ENCODE measurements around the gene AQP7.
"Not testable (repeated sequence)": the region's sequence is repeated elsewhere in the genome, so short reads cannot be mapped to it uniquely, and the experiment has no call there.

The AQP7 gene

DNA sequence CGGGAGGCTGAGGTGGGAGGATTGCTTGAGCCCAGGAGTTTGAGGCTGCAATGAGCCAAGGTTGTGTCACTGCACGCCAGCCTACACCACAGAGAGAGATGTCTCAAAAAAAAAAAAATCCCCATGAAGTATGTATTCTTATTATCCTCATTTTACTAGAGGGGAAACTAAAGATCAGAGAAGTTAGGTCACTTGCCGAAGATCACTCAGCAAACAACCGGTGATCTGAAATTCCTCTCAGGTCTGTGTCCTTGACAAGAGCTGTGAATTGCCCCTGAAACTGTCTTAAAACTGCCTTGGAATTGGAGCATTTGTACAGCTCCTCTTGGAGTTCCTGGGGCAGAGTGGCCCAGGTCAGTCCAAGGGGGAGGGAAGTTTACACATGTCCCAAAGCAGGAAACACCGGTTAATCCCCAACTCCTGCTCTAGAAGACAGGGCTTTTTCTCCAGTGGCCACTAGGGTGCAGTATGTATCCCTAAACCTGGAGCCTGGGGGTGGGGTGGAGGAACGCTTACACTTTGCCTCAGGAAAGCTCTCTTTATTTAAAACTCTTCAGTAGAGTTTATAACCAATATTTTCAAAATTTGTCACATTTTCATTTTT, 27.6 kb downstream of the AQP7 start:
- peak; percentile 79 for DNase-seq (ENCODE audit: low read depth)

DNA sequence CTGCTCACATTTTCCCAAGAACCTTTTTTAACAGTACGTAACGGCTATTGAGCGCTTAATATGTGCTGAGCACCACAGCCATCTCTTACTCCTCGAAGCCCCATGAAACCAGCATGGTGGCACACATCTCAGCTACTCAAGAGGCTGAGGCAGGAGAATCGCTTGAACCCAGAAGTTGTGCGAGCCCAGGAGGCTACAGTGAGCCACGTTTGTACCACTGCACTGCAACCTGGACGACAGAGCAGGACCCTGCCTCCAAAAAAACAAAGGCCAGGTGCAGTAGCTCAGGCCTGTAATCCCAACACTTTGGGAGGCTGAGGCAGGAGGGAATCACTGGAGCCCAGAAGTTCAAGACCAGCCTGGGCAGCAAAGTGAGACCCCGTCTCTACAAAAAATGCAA, 28.2 kb downstream of the AQP7 start:
- DNase-seq (ENCODE audit: low read depth) = no peak

DNA sequence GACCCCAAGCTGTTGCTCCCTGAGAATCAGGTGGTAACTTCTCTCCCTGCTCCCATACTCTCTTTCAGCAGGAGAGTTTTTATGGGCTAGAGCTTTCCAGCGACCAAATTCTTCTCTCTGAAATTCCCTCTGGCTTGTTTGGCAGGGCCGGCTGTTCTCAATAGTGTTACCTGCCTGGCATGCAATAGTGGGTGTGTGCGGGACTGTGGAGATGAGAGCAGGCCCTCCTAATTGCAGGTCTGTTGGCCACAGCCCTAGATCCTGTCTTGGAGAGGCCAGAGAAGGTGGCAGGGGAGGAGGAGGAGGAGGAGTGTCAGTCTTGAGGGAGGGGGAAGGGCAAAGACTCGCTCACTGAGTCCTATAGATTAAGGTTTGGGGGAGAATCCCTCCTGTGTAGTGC, 29.5 kb downstream of the AQP7 start:
- no peak for DNase-seq (ENCODE audit: low read depth)

DNA sequence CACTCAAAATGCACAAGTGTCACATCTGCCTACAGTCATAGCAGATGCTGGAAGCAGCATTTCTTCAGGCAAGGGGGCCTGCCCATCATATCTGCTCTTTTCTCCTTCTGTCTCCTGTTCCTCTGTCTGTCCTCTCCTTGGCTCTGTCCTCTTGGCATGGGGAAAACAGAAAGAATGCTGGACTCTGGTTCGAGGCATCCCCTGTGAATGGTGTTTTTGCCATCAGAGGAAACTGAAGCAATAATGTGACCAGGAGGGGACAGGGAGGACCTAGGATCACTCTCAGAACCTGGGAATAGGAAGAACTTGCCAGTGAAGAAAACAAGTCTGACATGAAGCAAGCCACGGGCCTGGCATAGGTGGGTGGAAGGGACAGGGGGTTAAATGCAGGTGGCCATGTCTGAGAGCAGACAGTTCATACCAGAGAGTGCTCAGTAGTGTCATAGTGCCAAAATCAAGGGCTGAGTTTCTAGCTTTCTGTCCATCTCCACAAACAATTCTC, 35.3 kb downstream of the AQP7 start:
- no peak for DNase-seq (ENCODE audit: low read depth)

DNA sequence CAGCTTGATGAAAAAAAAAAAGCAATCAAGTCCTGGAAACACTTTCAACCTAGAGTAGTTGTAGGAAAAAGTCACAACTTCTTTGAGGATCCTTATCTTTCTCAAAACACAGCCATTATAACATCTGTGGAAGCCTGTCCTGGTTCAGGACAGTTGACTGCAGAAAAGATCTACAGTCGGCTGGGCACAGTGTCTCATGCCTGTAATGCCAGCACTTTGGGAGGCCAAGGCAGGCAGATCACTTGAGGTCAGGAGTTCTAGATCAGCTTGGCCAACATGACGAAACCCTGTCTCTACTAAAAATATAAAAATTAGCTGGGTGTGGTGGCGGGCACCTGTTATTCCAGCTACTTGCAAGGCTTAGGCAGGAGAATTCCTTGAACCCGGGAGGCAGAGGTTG, 37.6 kb downstream of the AQP7 start:
- not testable (repeated sequence) for DNase-seq (ENCODE audit: low read depth)

DNA sequence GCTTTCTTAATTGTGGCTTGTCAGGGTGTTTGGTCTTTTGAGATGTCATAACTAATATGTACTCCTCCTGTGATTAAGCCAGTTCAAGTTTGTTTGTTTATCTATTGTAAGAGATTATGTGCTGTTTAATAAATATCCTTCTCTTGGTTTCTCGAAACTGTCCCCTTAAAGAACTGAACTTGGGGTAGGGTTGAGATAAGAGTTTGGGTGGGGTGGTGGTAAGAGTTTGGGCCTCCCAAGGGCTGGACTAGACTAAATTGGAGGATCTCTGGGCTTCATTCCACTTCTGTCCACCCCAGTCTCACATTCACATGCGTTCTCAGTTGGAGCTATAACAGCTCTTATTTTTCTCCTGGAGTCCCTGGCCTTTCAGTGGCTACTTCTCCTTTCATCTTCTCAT, 38.2 kb downstream of the AQP7 start:
- DNase-seq (ENCODE audit: low read depth) = no peak

DNA sequence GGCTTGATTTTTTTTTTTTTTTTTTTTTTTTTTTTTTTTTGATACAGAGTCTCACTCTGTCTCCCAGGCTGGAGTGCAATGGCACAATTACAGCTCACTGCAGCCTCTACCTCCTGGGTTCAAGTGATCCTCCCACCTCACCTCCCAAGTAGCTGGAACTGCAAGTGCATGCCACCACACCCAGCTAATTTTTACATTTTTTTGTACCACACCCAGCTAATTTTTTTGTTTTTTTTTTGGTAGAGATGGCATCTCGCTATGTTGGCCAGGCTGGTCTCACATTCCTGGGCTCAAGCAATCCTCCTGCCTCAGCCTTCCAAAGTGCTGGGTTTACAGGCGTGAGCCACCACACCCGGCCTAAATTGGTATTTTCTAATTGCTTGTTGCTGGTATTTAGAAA, 43.7 kb downstream of the AQP7 start:
- not testable (repeated sequence) for DNase-seq (ENCODE audit: low read depth)

DNA sequence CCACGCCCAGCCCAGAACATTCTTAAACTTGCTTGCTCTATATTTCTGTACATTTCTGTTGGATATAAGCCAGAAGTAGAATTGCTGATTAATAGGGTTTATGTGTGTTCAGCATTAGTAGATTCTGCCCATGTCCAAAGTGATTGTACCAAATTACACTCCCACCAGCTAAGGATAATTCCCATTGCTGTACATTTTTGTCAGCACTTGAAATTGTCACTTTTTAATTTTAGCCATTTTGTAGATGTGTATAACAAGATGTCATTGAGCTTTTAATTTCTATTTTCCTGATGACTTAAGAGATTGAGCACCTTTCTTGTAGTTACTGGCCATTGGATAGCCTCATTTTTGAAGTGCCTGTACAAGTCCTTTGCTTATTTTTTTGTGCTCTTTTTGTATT, 46.4 kb downstream of the AQP7 start:
- no peak for DNase-seq (ENCODE audit: low read depth)

DNA sequence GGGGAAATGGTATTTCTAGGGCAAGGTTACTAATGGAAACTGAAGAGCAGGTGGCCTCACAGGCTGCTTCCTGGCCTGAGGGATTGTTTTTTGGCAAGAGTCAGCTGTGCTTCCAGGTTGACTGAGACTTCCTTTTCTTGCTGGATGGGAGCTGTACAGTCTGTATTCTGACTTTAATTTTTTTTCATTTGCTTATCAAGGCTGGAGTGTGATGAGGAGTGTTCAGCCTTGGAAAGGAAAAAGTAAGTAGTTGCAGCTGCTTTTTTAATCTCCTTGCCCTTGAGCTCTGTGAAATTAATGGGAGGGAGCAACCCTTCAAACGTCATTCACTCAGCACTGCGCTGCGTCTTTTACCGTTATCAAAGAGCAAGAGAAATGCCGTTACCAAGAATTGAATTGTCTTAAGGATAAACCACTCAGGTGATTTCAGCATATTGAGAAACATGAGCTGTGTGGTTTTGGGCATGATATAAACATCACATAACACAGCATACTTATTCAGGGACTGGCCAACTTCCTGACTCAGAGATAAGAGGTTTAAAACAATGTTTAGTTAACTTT, 47.6 kb downstream of the AQP7 start:
- DNase-seq (ENCODE audit: low read depth) = peak; percentile 8

DNA sequence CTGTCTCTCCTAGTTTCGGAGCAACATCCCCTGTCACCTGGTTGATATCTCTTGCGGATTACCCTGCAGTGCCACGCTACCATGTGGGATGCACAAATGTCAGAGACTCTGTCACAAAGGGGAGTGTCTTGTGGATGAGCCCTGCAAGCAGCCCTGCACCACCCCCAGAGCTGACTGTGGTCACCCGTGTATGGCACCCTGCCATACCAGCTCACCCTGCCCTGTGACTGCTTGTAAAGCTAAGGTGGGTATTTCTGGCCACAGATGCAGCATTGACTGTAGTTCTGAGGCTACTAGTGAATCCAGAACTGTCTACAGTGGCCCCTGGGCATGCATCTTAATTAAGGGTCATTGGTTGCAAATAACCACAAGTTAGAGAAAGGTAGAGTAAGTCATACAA, 50.8 kb downstream of the AQP7 start:
- DNase-seq (ENCODE audit: low read depth) = no peak

DNA sequence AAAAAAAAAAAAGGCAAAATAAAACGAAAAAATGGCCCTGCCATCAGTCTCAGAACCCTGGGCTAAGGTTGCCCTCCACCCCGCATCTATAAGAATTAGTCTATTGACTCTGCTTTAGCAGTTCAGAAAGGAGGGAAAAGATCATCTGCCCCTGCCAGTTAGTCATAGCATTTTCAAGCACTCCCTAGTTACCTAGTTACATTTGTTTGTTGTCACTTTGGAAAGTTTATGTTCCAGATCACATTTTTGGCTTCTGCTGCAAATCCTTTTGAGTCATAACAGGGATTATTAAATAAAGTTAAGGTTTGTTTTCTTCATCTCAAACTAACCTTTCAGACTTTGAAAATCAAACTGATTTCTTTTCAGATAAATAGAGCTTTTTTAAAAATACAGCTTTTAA, 52.1 kb downstream of the AQP7 start:
- peak; percentile 72 for DNase-seq (ENCODE audit: low read depth)

DNA sequence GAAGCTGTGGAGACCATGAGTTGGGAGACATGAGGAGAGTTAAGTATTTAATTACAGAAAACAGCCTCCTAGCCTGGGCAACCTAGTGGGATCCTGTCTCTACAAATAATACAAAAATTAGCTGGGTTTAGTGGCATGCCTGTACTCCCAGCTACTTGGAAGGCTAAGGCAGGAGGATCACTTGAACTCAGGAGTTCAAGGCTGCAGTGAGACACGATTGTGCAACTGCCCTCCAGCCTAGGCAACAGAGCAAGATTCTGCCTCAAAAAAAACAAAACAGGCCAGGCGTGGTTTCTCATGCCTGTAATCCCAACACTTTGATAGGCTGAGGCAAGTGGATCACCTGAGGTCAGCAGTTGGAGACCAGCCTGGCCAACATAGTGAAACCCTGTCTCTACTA, 52.6 kb downstream of the AQP7 start:
- no peak for DNase-seq (ENCODE audit: low read depth)

DNA sequence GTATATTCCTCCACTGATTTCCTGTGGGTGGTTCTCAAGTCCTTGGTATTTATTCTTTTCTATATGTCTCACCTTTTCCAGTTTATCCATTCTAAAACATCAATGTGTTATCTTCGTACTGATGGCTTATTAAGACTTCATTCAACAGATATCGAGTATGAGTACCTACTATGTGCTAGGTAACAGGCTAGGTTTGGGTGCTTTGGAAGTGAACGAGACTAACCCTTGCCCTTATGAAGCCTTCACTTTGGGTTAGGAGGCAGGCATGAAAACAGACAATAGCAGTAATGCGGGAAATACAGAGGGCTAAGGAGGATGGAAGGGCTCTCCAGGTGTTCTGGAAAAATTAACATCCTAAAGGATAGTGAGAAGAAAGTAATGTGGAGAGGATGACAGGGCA, 53.4 kb downstream of the AQP7 start:
- DNase-seq (ENCODE audit: low read depth) = no peak

DNA sequence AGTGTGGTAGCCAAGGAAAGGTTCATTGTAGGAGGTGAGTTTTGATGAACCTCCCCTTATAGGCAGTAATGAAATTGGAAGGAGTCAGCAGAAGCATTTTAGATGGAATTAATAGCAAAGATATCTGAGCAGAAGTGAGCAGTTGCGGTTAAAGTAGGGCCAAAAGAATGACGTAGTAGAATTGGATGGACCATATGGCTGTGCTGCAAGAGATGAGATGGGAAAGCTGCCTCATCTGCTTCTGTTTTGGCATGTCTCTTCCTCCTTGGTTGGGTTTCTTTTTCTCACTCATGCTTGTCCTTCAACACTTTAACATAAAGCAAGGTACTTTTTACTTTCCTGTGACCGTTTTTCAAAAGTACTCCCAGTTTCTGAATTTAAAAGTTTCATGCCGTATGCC, 55.8 kb downstream of the AQP7 start:
- no peak for DNase-seq (ENCODE audit: low read depth)

DNA sequence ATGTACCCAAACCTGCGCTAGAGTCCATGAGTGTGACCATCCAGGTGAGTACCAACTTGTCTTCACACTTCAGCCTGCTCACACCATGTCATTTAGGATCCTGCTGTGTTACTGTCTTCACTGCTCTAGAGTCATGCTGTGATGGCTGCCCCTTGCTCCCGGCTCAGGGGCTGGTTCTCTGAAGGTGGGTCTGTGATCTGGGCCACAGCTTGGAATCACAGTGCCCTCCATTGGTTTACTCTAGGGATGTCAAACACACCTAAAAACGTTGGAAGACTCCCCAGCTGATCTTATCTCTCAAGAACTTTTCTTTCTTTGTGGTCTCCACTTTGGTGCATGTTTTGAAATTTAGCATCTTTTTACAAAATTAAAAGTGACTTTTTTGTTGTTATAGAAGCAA, 58.2 kb downstream of the AQP7 start:
- DNase-seq (ENCODE audit: low read depth) = no peak

DNA sequence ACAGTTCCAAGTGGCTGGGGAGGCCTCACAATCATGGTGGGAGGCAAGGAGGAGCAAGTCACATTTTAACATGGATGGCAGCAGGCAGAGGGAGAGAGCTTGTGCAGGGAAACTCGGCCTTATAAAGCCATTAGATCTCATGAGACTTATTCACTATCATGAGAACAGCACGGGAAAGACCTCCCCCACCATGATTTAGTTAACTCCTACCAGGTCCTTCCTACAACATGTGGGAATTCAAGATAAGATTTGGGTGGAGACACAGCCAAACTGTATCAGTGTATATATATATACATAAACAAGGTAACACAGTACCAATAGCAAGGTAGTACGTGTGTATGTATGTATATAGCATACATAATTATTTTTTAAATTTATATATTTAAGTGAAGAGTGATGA, 61.2 kb downstream of the AQP7 start:
- no peak for DNase-seq (ENCODE audit: low read depth)

DNA sequence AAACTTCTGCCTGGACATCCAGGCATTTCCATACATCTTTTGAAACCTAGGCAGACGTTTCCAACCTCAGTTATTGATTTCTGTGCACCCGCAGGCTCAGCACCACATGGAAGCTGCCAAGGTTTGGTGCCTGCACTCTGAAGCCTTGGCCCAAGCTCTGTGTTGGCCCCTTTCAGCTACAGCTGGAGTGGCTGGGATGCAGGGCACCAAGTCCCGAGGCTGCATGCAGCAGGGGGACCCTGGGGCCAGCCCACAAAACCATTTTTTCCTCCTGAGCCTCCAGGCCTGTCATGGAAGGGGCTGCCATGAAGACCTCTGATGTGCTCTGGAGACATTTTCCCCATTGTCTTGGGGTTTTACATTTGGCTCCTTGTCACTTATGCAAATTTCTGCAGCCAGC, 62.2 kb downstream of the AQP7 start:
- no peak for DNase-seq (ENCODE audit: low read depth)
